SK-N-MC (cell line): Measurements from ENCODE around the gene GNA15.

ENCODE experiments used
- EZH2 ChIP-seq: fragments of 200-600 bp; sonication (generic); IDR thresholded peaks from one replicate; pipeline ENCODE4 v1.6.1; 2017; ENCODE audit warnings: antibody characterized with exemption
- POLR2AphosphoS5 ChIP-seq: IDR thresholded peaks from 2 replicates; pipeline ENCODE4 v1.6.1; 2012; ENCODE audit warnings: mild to moderate bottlenecking, low read depth, low read length, borderline replicate concordance

GRCh38 chr19:3206216-3206953 lies 70.6 kb downstream of the GNA15 start:
- TF ChIP-seq EZH2 (no peak), POLR2AphosphoS5 (no peak)
